ENCODE measurements around the gene ZFP28. TPM values are rescaled to one million over a fixed set of nuclear protein-coding genes. Genes with fewer than 3 reads are reported as not detected.

The ZFP28 gene
- total RNA-seq, 2 experiments from 2014 or later = not detected

DNA sequence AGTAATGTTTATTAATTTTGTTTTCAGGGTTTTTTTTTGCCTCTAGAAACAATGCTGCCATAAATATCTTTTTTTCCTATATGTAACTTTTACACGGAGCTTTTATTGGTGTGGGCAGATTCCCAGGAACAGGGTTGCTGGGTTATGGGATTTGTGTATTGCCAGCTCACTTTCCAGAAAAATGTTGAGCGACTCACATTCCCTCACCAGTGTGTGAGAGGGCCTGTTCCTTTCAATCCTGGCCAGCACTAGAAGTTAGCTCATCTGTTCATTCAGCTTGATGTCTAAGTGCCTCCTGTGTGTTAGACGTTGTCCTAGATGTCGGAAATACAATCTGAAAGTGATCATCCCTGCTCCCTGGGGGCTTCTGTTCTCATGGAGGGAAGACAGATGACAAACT is 58.9 kb downstream of the ZFP28 start:
- intact Hi-C loops (cut with micrococcal nuclease; ENCODE audit: unreplicated experiment) = no loop called here
- no peaks in the 10 kb centered on the region for H4K20me1 ChIP-seq (ENCODE audit: insufficient read depth, low read length)
- H3K4me3 ChIP-seq (ENCODE audit: low read depth, low read length, poor library complexity, severe bottlenecking) = no peak overlapping the region
- H3K9me3 ChIP-seq (ENCODE audit: low read length) = no peaks in the 10 kb centered on the region; the same call in 1 of the 2 replicates
- TF ChIP-seq EZH2phosphoT487 (IDR thresholded peaks at IDR 0.05; ENCODE audit: borderline replicate concordance, low read depth, low read length) = no peak
- TF ChIP-seq, protein P1, sequence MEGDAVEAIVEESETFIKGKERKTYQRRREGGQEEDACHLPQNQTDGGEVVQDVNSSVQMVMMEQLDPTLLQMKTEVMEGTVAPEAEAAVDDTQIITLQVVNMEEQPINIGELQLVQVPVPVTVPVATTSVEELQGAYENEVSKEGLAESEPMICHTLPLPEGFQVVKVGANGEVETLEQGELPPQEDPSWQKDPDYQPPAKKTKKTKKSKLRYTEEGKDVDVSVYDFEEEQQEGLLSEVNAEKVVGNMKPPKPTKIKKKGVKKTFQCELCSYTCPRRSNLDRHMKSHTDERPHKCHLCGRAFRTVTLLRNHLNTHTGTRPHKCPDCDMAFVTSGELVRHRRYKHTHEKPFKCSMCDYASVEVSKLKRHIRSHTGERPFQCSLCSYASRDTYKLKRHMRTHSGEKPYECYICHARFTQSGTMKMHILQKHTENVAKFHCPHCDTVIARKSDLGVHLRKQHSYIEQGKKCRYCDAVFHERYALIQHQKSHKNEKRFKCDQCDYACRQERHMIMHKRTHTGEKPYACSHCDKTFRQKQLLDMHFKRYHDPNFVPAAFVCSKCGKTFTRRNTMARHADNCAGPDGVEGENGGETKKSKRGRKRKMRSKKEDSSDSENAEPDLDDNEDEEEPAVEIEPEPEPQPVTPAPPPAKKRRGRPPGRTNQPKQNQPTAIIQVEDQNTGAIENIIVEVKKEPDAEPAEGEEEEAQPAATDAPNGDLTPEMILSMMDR (conservative IDR thresholded peaks at IDR 0.05; ENCODE audit: low read length) = no peak
- H3K79me2 ChIP-seq (ENCODE audit: insufficient read depth, low read depth, low read length) = peaks cover 5% of the 10 kb centered on the region; the same call in 1 of the 2 replicates
- H3K4me2 ChIP-seq (ENCODE audit: low read length) = no peak overlapping the region
- ChIA-PET POLR2A (no interaction called here), CTCF (ENCODE audit: unreplicated experiment) (no interaction called here)
- H3K27ac ChIP-seq (ENCODE audit: low read depth, low read length, poor library complexity, severe bottlenecking) = no peak overlapping the region
- H2AFZ ChIP-seq (ENCODE audit: low read length) = no peak overlapping the region
- no peak for DNase-seq (ENCODE audit: low spot score)
- H3K4me1 ChIP-seq (ENCODE audit: insufficient read depth, low read length, poor library complexity, severe bottlenecking) = peaks cover 5% of the 10 kb centered on the region
- H3K36me3 ChIP-seq (ENCODE audit: insufficient read depth, low read length) = peaks cover 30% of the 10 kb centered on the region
- H3K9me2 ChIP-seq (ENCODE audit: insufficient read depth, low read length) = no peaks in the 10 kb centered on the region
- no TSS peak for BruUV-seq (replicated peaks)

DNA sequence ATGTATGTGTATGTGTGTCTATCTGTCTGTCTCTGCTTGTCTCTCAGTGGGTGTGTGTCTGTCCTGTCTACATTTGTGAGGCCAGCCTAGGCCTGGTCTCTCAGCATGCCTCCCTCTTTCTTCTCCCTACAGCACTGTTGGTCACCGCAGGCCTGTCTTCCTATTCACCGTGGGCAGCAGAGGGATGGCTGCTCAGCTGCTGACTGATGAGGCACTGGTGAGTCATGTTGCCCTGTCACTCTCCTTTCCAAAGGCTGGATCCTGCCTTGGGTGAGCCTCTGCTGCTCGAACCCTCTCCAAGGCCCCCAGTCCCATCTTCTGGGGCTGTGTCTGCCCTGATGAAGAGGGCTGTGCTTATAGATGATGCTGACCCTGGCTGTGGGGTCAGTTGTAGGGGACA is 62.6 kb downstream of the ZFP28 start:
- no peaks in the 10 kb centered on the region for H3K4me1 ChIP-seq (ENCODE audit: insufficient read depth, low read length, poor library complexity, severe bottlenecking)
- H3K79me2 ChIP-seq (ENCODE audit: insufficient read depth, low read depth, low read length) = no peaks in the 10 kb centered on the region
- DNase-seq (ENCODE audit: low spot score) = no peak
- H3K9me2 ChIP-seq (ENCODE audit: insufficient read depth, low read length) = no peaks in the 10 kb centered on the region
- ChIA-PET CTCF (ENCODE audit: unreplicated experiment) (no interaction called here), POLR2A (no interaction called here)
- no peak overlapping the region for H3K4me3 ChIP-seq (ENCODE audit: low read depth, low read length, poor library complexity, severe bottlenecking)
- no peak overlapping the region for H2AFZ ChIP-seq (ENCODE audit: low read length)
- no peak overlapping the region for H3K4me2 ChIP-seq (ENCODE audit: low read length)
- no TSS peak for BruUV-seq (replicated peaks)
- TF ChIP-seq EZH2phosphoT487 (IDR thresholded peaks at IDR 0.05; ENCODE audit: borderline replicate concordance, low read depth, low read length) = no peak
- TF ChIP-seq, protein P1 (conservative IDR thresholded peaks at IDR 0.05; ENCODE audit: low read length) = no peak
- peaks cover 45% of the 10 kb centered on the region for H3K36me3 ChIP-seq (ENCODE audit: insufficient read depth, low read length)
- no peak overlapping the region for H3K27ac ChIP-seq (ENCODE audit: low read depth, low read length, poor library complexity, severe bottlenecking)
- no peaks in the 10 kb centered on the region; the same call in 1 of the 2 replicates for H3K9me3 ChIP-seq (ENCODE audit: low read length)
- intact Hi-C loops (cut with micrococcal nuclease; ENCODE audit: unreplicated experiment) = no loop called here
- H4K20me1 ChIP-seq (ENCODE audit: insufficient read depth, low read length) = no peaks in the 10 kb centered on the region

DNA sequence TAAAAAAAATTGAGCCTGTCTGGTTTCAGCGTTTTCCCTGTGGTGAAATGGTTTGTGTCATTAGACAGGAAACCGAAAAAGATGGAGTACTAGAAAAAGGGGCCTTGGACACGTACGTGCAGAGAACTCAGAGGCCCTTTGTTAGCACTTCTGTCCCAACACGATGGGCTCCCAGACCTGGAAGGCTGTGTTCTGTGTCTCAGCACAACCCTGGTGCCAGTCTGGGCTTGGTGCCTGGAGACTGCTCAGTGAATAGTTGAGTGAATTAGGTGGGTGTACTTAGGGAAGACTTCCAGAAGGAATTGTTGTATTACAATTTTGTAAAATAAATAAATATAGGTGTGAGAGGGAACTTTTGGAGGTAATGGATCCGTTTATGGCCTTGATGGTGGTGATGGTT is 65.1 kb downstream of the ZFP28 start:
- DNase-seq (ENCODE audit: low spot score) = no peak
- intact Hi-C loops (cut with micrococcal nuclease; ENCODE audit: unreplicated experiment) = no loop called here
- H3K79me2 ChIP-seq (ENCODE audit: insufficient read depth, low read depth, low read length) = no peaks in the 10 kb centered on the region
- no peak overlapping the region for H3K4me2 ChIP-seq (ENCODE audit: low read length)
- ChIA-PET POLR2A (no interaction called here), CTCF (ENCODE audit: unreplicated experiment) (no interaction called here)
- no peak for TF ChIP-seq EZH2phosphoT487 (IDR thresholded peaks at IDR 0.05; ENCODE audit: borderline replicate concordance, low read depth, low read length)
- TF ChIP-seq, protein P1 (conservative IDR thresholded peaks at IDR 0.05; ENCODE audit: low read length) = no peak
- no peak overlapping the region for H3K4me3 ChIP-seq (ENCODE audit: low read depth, low read length, poor library complexity, severe bottlenecking)
- BruUV-seq (replicated peaks) = no TSS peak
- no peak overlapping the region for H3K27ac ChIP-seq (ENCODE audit: low read depth, low read length, poor library complexity, severe bottlenecking)
- no peaks in the 10 kb centered on the region for H3K4me1 ChIP-seq (ENCODE audit: insufficient read depth, low read length, poor library complexity, severe bottlenecking)
- peaks cover 3% of the 10 kb centered on the region; the same call in 1 of the 2 replicates for H3K9me3 ChIP-seq (ENCODE audit: low read length)
- H4K20me1 ChIP-seq (ENCODE audit: insufficient read depth, low read length) = no peaks in the 10 kb centered on the region
- no peaks in the 10 kb centered on the region for H3K9me2 ChIP-seq (ENCODE audit: insufficient read depth, low read length)
- no peak overlapping the region for H2AFZ ChIP-seq (ENCODE audit: low read length)
- peaks cover 36% of the 10 kb centered on the region for H3K36me3 ChIP-seq (ENCODE audit: insufficient read depth, low read length)

Other genes with a start within 250 kb of the ZFP28 start
- 9.9 and 19.2 TPM in 2 replicates for gene ZSCAN5A, start 224.1 kb upstream of the ZFP28 start, total RNA-seq (2014; rRNA removed; shearing (Covaris generic))
- 14.4 and 16.2 TPM in 2 replicates for gene ZSCAN5A, start 224.1 kb upstream of the ZFP28 start, total RNA-seq (2022)
- gene ZNF582, start 145.4 kb upstream of the ZFP28 start, total RNA-seq (2014; rRNA removed; shearing (Covaris generic)) = not detected in 2 replicates
- 0.20 TPM in 1 of 2 replicates, not detected in the other for gene ZNF582, start 145.4 kb upstream of the ZFP28 start, total RNA-seq (2022)
- gene ZNF583, start 134.6 kb upstream of the ZFP28 start, total RNA-seq (2014; rRNA removed; shearing (Covaris generic)) = 0.73 and 1.8 TPM in 2 replicates
- 3.0 and 3.3 TPM in 2 replicates for gene ZNF583, start 134.6 kb upstream of the ZFP28 start, total RNA-seq (2022)
- gene ZNF667, start 61.6 kb upstream of the ZFP28 start, total RNA-seq (2014; rRNA removed; shearing (Covaris generic)) = not detected in 2 replicates
- gene ZNF667, start 61.6 kb upstream of the ZFP28 start, total RNA-seq (2022) = not detected in 2 replicates
- gene ZNF471, start 31.1 kb upstream of the ZFP28 start, total RNA-seq (2014; rRNA removed; shearing (Covaris generic)) = not detected in 2 replicates
- gene ZNF471, start 31.1 kb upstream of the ZFP28 start, total RNA-seq (2022) = not detected in 2 replicates
- 0.54 and 1.1 TPM in 2 replicates for gene ZNF470, start 28.5 kb downstream of the ZFP28 start, total RNA-seq (2014; rRNA removed; shearing (Covaris generic))
- gene ZNF470, start 28.5 kb downstream of the ZFP28 start, total RNA-seq (2022) = 0.92 and 1.2 TPM in 2 replicates
- gene ZNF71, start 56.4 kb downstream of the ZFP28 start, total RNA-seq (2014; rRNA removed; shearing (Covaris generic)) = 5.6 and 6.2 TPM in 2 replicates
- gene ZNF71, start 56.4 kb downstream of the ZFP28 start, total RNA-seq (2022) = 4.5 and 6.3 TPM in 2 replicates
- 0.18 TPM in 1 of 2 replicates, not detected in the other for gene SMIM17, start 104.2 kb downstream of the ZFP28 start, total RNA-seq (2014; rRNA removed; shearing (Covaris generic))
- not detected in 2 replicates for gene SMIM17, start 104.2 kb downstream of the ZFP28 start, total RNA-seq (2022)
- gene ZNF835, start 132.8 kb downstream of the ZFP28 start, total RNA-seq (2014; rRNA removed; shearing (Covaris generic)) = not detected in 2 replicates
- not detected in 2 replicates for gene ZNF835, start 132.8 kb downstream of the ZFP28 start, total RNA-seq (2022)